OCI-M2 (cell line): Measurements from ENCODE around the gene HNRNPCL1.
"Not testable (repeated sequence)": the region's sequence is repeated elsewhere in the genome, so short reads cannot be mapped to it uniquely, and the experiment has no call there.

Experiments used
- DNase-seq: peaks from one replicate; lab custom pipeline; 2025; ENCODE audit not compliant: unreplicated experiment; lab: John Stamatoyannopoulos, UW

HNRNPCL1 gene

GRCh38 chr1:12848620-12849019, at the start of gene HNRNPCL1:
Gene HNRNPCL1 (minus strand): TSS chr1:12848720. CDS start chr1:12848289, 431 bp downstream.
- not testable (repeated sequence) for DNase-seq

GRCh38 chr1:12898170-12898569, 49.6 kb upstream of the HNRNPCL1 start, which contains the start of gene PRAMEF10:
Gene PRAMEF10 (minus strand): TSS chr1:12898270. CDS start chr1:12895847, 2,423 bp downstream.
- DNase-seq: not testable (repeated sequence)

- DNase-seq: not testable (repeated sequence)
Observed at GRCh38 chr1:12886101-12886500, 37.6 kb upstream of the HNRNPCL1 start, which contains the start of gene PRAMEF4. Gene PRAMEF4 (minus strand): TSS chr1:12886201. CDS start chr1:12883394, 2,807 bp downstream.

GRCh38 chr1:12878453-12878852, 29.9 kb upstream of the HNRNPCL1 start:
- DNase-seq: not testable (repeated sequence)

- DNase-seq: not testable (repeated sequence)
Observed at GRCh38 chr1:12863131-12863880, 14.8 kb upstream of the HNRNPCL1 start.

- DNase-seq: not testable (repeated sequence)
Observed at GRCh38 chr1:12856786-12857185, 8.3 kb upstream of the HNRNPCL1 start, which contains the start of gene PRAMEF2. Gene PRAMEF2 (plus strand): TSS chr1:12857086. CDS start chr1:12859010, 1,924 bp downstream.

GRCh38 chr1:12851779-12852178, 3.3 kb upstream of the HNRNPCL1 start:
- no peak for DNase-seq

GRCh38 chr1:12833251-12833650, 15.3 kb downstream of the HNRNPCL1 start:
- not testable (repeated sequence) for DNase-seq

GRCh38 chr1:12831310-12831709, 17.2 kb downstream of the HNRNPCL1 start, which contains the start of gene PRAMEF11:
Gene PRAMEF11 (minus strand): TSS chr1:12831410. CDS start chr1:12828789, 2,621 bp downstream.
- not testable (repeated sequence) for DNase-seq

GRCh38 chr1:12819061-12819460, 29.5 kb downstream of the HNRNPCL1 start:
- not testable (repeated sequence) for DNase-seq

GRCh38 chr1:12811409-12811784, 37.1 kb downstream of the HNRNPCL1 start:
- DNase-seq: no peak

- no peak for DNase-seq
Observed at GRCh38 chr1:12810691-12811408, 37.7 kb downstream of the HNRNPCL1 start.

- no peak for DNase-seq
Observed at GRCh38 chr1:12809933-12810332, 38.6 kb downstream of the HNRNPCL1 start.

GRCh38 chr1:12799730-12800129, 48.8 kb downstream of the HNRNPCL1 start:
- no peak for DNase-seq

GRCh38 chr1:12798911-12799310, 49.6 kb downstream of the HNRNPCL1 start:
- no peak for DNase-seq
